Measurements from ENCODE around the gene GMEB1.

The GMEB1 gene

GRCh38 chr1:28755701-28756100 lies 87.1 kb downstream of the GMEB1 start:
- DNase-seq = no peak

- no peak for DNase-seq
Measured at GRCh38 chr1:28756846-28757245, 88.3 kb downstream of the GMEB1 start.

- DNase-seq = no peak
Measured at GRCh38 chr1:28758420-28758819, 89.8 kb downstream of the GMEB1 start.

- no peak for DNase-seq
Measured at GRCh38 chr1:28759257-28759656, 90.7 kb downstream of the GMEB1 start.

- no peak for DNase-seq
Measured at GRCh38 chr1:28761189-28761588, 92.6 kb downstream of the GMEB1 start.

GRCh38 chr1:28766532-28767183 lies 98.1 kb downstream of the GMEB1 start:
- no peak for DNase-seq

Data from T1000 (cell line).